C1 segment of cervical spinal cord (tissue), 14 donors: ENCODE data around the gene TRIM64.
"Not testable (repeated sequence)": the region's sequence is repeated elsewhere in the genome, so short reads cannot be mapped to it uniquely, and the experiment has no call there.

ENCODE experiments used
- DNase-seq, 14 donors: peaks; one replicate each; lab custom pipeline; 2025; lab: John Stamatoyannopoulos, UW

The TRIM64 gene

GRCh38 chr11:89965737-89966136 is at the start of gene TRIM64:
TRIM64 (plus strand) TSS chr11:89966037; CDS start chr11:89968504, 2,467 bp downstream.
- not testable (repeated sequence) for DNase-seq

- DNase-seq, result no peak
Measured at GRCh38 chr11:89922195-89922660, 43.6 kb upstream of the TRIM64 start, which contains the start of gene TRIM49D1. TRIM49D1 (minus strand) TSS chr11:89922245; CDS start chr11:89917710, 4,535 bp downstream.

- DNase-seq, result not testable (repeated sequence)
Measured at GRCh38 chr11:89923764-89924163, 42.1 kb upstream of the TRIM64 start, which contains the start of gene TRIM49D2. TRIM49D2 (plus strand) TSS chr11:89924064; CDS start chr11:89926762, 2,698 bp downstream.

- DNase-seq, result not testable (repeated sequence)
Measured at GRCh38 chr11:89960833-89961232, 5.0 kb upstream of the TRIM64 start.
